A673 (cell line): ENCODE data around the gene CHKA.

Experiments
- CTCF ChIP-seq: fragments of 300-800, 200-600 bp; sonication (generic); conservative IDR thresholded peaks from 2 replicates; pipeline ENCODE4 v1.5.1; 2017; ENCODE audit warnings: low read depth, mild to moderate bottlenecking, antibody characterized with exemption, low read length, moderate library complexity, mixed read lengths
- EZH2 ChIP-seq: fragments of 200-600 bp; sonication (generic); IDR thresholded peaks from 2 replicates; pipeline ENCODE4 v1.6.1; 2017; ENCODE audit warnings: borderline replicate concordance, low read depth, mild to moderate bottlenecking, mixed read lengths, antibody characterized with exemption, low read length; ENCODE audit not compliant: poor library complexity, severe bottlenecking

- no peak for TF ChIP-seq CTCF
- TF ChIP-seq EZH2, result no peak
These were observed 40.3 kb downstream of the CHKA start for GRCh38 chr11:68080860-68081259.
